HEK293 (cell line): ENCODE results near the gene TRMT1.

Source experiments
- CTCF ChIA-PET: fragments of 350-600 bp; formaldehyde crosslinking; extraction: SDS; loops from one replicate; lab custom pipeline; 2021; ENCODE audit warnings: antibody characterized with exemption; lab: Yijun Ruan, JAX
- POLR2A ChIA-PET: fragments of 300-600 bp; formaldehyde crosslinking; extraction: SDS; loops from one replicate; lab custom pipeline; 2020; ENCODE audit warnings: antibody characterized with exemption, inconsistent platforms; lab: Yijun Ruan, JAX
- H3K27ac ChIP-seq: fragments of 200-500 bp; sonication (Bioruptor generic); 2 replicates; pipeline ENCODE4 v1.5.1; 2014; ENCODE audit warnings: low read depth, low read length, control low read depth, inconsistent platforms; ENCODE audit errors: extremely low read depth
- H3K36me3 ChIP-seq, 2 experiments: fragments of 200-500 bp in 1 of 2; sonication (Bioruptor generic) in 1 of 2; 1 replicate in 1 of 2; 2 replicates in 1 of 2; pipeline ENCODE4 v1.5.1; 2014 to 2017; ENCODE audit warnings: inconsistent platforms in 2 of 2, low read length in 2 of 2; ENCODE audit not compliant: control insufficient read depth in 2 of 2, insufficient read depth in 1 of 2
- H3K4me1 ChIP-seq: fragments of 200-500 bp; sonication (Bioruptor generic); 2 replicates; pipeline ENCODE4 v1.5.1; 2014; ENCODE audit warnings: mild to moderate bottlenecking, low read length, inconsistent platforms; ENCODE audit not compliant: control insufficient read depth, insufficient read depth
- H3K4me3 ChIP-seq: 2 replicates; pipeline ENCODE4 v1.5.1; 2011; ENCODE audit warnings: low read depth, mild to moderate bottlenecking, control low read depth, low read length, moderate library complexity
- H3K9me3 ChIP-seq: fragments of 200-500 bp; sonication (Bioruptor generic); 2 replicates; pipeline ENCODE4 v1.5.1; 2014; ENCODE audit warnings: low read depth, low read length, inconsistent platforms; ENCODE audit not compliant: control insufficient read depth, insufficient read depth
- GLIS2 ChIP-seq: fragments of 450-650 bp; formaldehyde crosslinking; IDR thresholded peaks from 2 replicates; pipeline ENCODE4 v1.5.1; 2016; ENCODE audit warnings: missing biosample characterization, missing genetic modification characterization
- MEIS1 ChIP-seq: sonication (generic); formaldehyde crosslinking; IDR thresholded peaks from 2 replicates; pipeline ENCODE4 v1.8.1; 2022; ENCODE audit warnings: missing genetic modification reagents, mild to moderate bottlenecking, borderline replicate concordance
- ZFHX2 ChIP-seq: fragments of 450-650 bp; formaldehyde crosslinking; conservative IDR thresholded peaks from 2 replicates; pipeline ENCODE4 v1.5.1; 2016; ENCODE audit warnings: missing biosample characterization, missing genetic modification characterization
- ZFP41 ChIP-seq: fragments of 450-650 bp; formaldehyde crosslinking; IDR thresholded peaks from 2 replicates; pipeline ENCODE4 v1.5.1; 2016; ENCODE audit warnings: missing biosample characterization, missing genetic modification characterization, borderline replicate concordance
- ZNF19 ChIP-seq: fragments of 450-650 bp; formaldehyde crosslinking; IDR thresholded peaks from 2 replicates; pipeline ENCODE4; 2016; ENCODE audit warnings: missing biosample characterization, missing genetic modification characterization, low read depth
- ZNF248 ChIP-seq: fragments of 450-650 bp; formaldehyde crosslinking; IDR thresholded peaks from 2 replicates; pipeline ENCODE4 v1.5.1; 2017; ENCODE audit warnings: missing biosample characterization, missing genetic modification characterization
- ZNF354C ChIP-seq: fragments of 450-650 bp; formaldehyde crosslinking; IDR thresholded peaks from 2 replicates; pipeline ENCODE4 v1.5.1; 2016; ENCODE audit warnings: missing biosample characterization, missing genetic modification characterization, low read depth, borderline replicate concordance
- ZNF366 ChIP-seq: fragments of 450-650 bp; formaldehyde crosslinking; conservative IDR thresholded peaks from 2 replicates; pipeline ENCODE4 v1.5.1; 2016; ENCODE audit warnings: missing biosample characterization, missing genetic modification characterization
- ZNF514 ChIP-seq: fragments of 450-650 bp; formaldehyde crosslinking; IDR thresholded peaks from 2 replicates; pipeline ENCODE4 v1.5.1; 2016; ENCODE audit warnings: missing biosample characterization, missing genetic modification characterization
- ZNF549 ChIP-seq: fragments of 450-650 bp; IDR thresholded peaks from 2 replicates; pipeline ENCODE4 v1.5.1; 2018; ENCODE audit warnings: missing biosample characterization, missing genetic modification characterization, mild to moderate bottlenecking, inconsistent platforms, moderate library complexity
- ZNF555 ChIP-seq: fragments of 450-650 bp; formaldehyde crosslinking; conservative IDR thresholded peaks from 2 replicates; pipeline ENCODE4 v1.5.1; 2017; ENCODE audit warnings: missing biosample characterization, mild to moderate bottlenecking, missing genetic modification characterization, inconsistent platforms
- TF ChIP-seq, protein P1 (sequence below): fragments of 450-650 bp; formaldehyde crosslinking; IDR thresholded peaks from 2 replicates; pipeline ENCODE4 v1.5.1; 2016; ENCODE audit warnings: missing biosample characterization, missing genetic modification characterization, borderline replicate concordance
- TF ChIP-seq, protein P2 (sequence below): fragments of 450-650 bp; formaldehyde crosslinking; conservative IDR thresholded peaks from 2 replicates; pipeline ENCODE4 v1.5.1; 2016; ENCODE audit warnings: low read depth, missing biosample characterization, missing genetic modification characterization
- TF ChIP-seq, protein P3 (sequence below): fragments of 450-650 bp; formaldehyde crosslinking; IDR thresholded peaks from 2 replicates; pipeline ENCODE4 v1.5.1; 2017; ENCODE audit warnings: missing biosample characterization, mild to moderate bottlenecking, missing genetic modification characterization, moderate library complexity

The TRMT1 gene

DNA sequence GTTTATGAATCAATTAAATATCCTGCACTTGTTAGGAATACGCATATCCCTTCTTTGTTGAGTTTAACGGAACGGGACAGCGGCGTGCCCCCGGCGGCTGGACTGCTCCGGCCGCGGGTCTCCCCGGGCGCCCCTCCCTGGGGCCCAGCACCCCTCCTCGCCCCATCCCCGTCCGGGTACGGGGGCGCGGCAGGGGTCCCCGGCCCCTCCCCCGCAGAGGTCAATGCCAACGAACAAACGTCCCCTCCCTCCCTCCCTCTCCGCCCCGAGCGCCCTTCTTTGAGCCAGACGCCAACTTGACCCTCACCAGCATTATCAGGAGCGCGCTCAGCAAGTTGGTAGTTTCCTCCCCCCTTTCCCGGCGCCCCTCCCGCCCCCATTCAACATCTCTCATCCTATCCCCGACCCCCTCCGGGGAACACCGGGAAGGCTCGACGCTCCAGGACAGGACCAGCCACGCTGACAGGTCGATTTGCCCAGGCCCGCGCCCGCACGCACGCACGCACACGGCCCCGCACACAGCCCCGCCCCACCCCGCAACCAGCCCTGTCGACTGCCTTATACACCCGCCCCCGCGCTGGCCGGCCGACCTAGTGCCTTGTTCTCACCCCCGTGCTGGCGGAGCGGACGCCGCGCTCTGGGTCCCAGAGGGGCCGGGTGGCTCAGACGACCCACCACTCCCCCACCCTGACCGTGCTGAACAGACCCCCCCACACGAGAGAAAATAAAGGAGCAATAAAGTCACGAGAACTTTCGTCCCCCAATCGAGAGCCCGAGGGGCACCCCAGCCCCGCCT, 18.9 kb downstream of the TRMT1 start (continued):
- TF ChIP-seq, protein P1, sequence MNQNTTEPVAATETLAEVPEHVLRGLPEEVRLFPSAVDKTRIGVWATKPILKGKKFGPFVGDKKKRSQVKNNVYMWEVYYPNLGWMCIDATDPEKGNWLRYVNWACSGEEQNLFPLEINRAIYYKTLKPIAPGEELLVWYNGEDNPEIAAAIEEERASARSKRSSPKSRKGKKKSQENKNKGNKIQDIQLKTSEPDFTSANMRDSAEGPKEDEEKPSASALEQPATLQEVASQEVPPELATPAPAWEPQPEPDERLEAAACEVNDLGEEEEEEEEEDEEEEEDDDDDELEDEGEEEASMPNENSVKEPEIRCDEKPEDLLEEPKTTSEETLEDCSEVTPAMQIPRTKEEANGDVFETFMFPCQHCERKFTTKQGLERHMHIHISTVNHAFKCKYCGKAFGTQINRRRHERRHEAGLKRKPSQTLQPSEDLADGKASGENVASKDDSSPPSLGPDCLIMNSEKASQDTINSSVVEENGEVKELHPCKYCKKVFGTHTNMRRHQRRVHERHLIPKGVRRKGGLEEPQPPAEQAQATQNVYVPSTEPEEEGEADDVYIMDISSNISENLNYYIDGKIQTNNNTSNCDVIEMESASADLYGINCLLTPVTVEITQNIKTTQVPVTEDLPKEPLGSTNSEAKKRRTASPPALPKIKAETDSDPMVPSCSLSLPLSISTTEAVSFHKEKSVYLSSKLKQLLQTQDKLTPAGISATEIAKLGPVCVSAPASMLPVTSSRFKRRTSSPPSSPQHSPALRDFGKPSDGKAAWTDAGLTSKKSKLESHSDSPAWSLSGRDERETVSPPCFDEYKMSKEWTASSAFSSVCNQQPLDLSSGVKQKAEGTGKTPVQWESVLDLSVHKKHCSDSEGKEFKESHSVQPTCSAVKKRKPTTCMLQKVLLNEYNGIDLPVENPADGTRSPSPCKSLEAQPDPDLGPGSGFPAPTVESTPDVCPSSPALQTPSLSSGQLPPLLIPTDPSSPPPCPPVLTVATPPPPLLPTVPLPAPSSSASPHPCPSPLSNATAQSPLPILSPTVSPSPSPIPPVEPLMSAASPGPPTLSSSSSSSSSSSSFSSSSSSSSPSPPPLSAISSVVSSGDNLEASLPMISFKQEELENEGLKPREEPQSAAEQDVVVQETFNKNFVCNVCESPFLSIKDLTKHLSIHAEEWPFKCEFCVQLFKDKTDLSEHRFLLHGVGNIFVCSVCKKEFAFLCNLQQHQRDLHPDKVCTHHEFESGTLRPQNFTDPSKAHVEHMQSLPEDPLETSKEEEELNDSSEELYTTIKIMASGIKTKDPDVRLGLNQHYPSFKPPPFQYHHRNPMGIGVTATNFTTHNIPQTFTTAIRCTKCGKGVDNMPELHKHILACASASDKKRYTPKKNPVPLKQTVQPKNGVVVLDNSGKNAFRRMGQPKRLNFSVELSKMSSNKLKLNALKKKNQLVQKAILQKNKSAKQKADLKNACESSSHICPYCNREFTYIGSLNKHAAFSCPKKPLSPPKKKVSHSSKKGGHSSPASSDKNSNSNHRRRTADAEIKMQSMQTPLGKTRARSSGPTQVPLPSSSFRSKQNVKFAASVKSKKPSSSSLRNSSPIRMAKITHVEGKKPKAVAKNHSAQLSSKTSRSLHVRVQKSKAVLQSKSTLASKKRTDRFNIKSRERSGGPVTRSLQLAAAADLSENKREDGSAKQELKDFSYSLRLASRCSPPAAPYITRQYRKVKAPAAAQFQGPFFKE = no peak
- TF ChIP-seq ZFP41 (no peak), GLIS2 (no peak)

DNA sequence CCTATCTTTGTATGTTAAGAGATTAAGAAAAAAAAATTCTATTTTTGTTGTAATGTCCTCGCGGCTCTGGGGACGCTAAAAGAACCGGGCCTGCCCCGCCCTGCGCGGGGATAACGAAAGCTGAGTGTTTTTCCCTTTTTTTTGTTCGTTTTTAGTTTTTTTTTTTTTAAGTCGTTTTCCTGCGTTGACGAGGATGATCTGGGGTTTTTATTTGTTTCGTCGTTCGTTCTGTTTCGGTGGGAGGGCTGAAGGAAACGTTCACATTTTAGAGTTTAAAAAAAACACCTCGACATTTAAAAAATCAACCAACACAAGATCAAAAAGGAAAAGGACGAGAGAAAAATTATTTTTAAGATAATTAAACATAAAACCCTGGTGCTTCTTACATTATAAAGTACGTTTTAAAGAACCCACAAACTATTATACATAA, 19.5 kb downstream of the TRMT1 start:
- Histone ChIP-seq H3K27ac (no peak overlapping the region), H3K4me1 (no peaks in the 10 kb centered on the region)
- CTCF ChIA-PET = interaction anchor here (0.5 to 0.6 kb wide), 2 partner anchors 42 to 120 kb away, joined by 4 to 5 read pairs; no protein-coding TSS in a partner anchor

More for the DNA sequence above, 19.5 kb downstream of the TRMT1 start:
- Histone ChIP-seq H3K4me3 (no peak overlapping the region), H3K36me3 (peaks cover 0 to 16% of the 10 kb centered on the region in 2 experiments; a peak in 1 of 3 replicates), H3K9me3 (no peaks in the 10 kb centered on the region)
- no peak for TF ChIP-seq ZNF354C (tag by site-specific recombination)
- TF ChIP-seq MEIS1 (CRISPR knock-in tag) = no peak
- no peak for TF ChIP-seq ZNF19 (tag by site-specific recombination)
- TF ChIP-seq, protein P2, sequence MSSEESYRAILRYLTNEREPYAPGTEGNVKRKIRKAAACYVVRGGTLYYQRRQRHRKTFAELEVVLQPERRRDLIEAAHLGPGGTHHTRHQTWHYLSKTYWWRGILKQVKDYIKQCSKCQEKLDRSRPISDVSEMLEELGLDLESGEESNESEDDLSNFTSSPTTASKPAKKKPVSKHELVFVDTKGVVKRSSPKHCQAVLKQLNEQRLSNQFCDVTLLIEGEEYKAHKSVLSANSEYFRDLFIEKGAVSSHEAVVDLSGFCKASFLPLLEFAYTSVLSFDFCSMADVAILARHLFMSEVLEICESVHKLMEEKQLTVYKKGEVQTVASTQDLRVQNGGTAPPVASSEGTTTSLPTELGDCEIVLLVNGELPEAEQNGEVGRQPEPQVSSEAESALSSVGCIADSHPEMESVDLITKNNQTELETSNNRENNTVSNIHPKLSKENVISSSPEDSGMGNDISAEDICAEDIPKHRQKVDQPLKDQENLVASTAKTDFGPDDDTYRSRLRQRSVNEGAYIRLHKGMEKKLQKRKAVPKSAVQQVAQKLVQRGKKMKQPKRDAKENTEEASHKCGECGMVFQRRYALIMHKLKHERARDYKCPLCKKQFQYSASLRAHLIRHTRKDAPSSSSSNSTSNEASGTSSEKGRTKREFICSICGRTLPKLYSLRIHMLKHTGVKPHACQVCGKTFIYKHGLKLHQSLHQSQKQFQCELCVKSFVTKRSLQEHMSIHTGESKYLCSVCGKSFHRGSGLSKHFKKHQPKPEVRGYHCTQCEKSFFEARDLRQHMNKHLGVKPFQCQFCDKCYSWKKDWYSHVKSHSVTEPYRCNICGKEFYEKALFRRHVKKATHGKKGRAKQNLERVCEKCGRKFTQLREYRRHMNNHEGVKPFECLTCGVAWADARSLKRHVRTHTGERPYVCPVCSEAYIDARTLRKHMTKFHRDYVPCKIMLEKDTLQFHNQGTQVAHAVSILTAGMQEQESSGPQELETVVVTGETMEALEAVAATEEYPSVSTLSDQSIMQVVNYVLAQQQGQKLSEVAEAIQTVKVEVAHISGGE (tag by site-specific recombination) = no peak
- no peak for TF ChIP-seq ZFHX2
- TF ChIP-seq ZNF514 (tag by site-specific recombination) = no peak
- TF ChIP-seq, protein P3, sequence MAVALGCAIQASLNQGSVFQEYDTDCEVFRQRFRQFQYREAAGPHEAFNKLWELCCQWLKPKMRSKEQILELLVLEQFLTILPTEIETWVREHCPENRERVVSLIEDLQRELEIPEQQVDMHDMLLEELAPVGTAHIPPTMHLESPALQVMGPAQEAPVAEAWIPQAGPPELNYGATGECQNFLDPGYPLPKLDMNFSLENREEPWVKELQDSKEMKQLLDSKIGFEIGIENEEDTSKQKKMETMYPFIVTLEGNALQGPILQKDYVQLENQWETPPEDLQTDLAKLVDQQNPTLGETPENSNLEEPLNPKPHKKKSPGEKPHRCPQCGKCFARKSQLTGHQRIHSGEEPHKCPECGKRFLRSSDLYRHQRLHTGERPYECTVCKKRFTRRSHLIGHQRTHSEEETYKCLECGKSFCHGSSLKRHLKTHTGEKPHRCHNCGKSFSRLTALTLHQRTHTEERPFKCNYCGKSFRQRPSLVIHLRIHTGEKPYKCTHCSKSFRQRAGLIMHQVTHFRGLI (tag by site-specific recombination) = no peak
- TF ChIP-seq ZNF366 (tag by site-specific recombination) = no peak
- TF ChIP-seq ZNF555 (tag by site-specific recombination) = no peak
- no peak for TF ChIP-seq ZNF549 (tag by site-specific recombination)
- no peak for TF ChIP-seq ZNF248 (tag by site-specific recombination)
- POLR2A ChIA-PET = no interaction called here
